Tongue (tissue), 2 donors: ENCODE data around the gene TUG1. TPM values are rescaled to one million over a fixed set of nuclear protein-coding genes. Genes with fewer than 3 reads are reported as not detected.

Source experiments
- DNase-seq: peaks from one replicate; pipeline ENCODE4 v3.0.0-alpha.2; 2015
- total RNA-seq: library from RNA; depleted of rRNA; stranded (reverse); fragments of >200 nt; gene quantifications from one replicate; pipeline ENCODE4 v1.2.3, GENCODE V29; 2014

The TUG1 gene
- total RNA-seq, 1 donor from 2014 or later, result 85.9 TPM

GRCh38 chr22:30947816-30948454, 21.1 kb upstream of the TUG1 start:
- peak; percentile 81 for DNase-seq

DNA sequence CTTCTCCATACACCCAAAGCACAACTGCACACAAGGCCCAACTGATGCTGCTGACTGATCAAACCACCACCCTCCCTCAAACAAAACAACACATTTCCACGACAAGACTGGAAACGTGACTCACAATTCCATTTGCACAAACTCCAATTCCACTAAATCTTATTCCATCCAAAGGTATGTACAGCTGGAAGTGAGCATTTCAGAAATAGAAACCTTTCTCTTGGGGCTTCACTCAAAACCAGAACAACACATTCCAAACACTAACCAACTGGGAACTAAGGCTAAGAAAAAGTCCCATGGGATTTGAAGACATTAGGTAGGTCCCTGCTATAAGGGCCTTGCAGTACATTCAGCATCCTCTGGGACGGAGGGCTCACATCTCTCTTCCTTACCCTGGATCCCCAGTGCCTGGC, 20.1 kb upstream of the TUG1 start:
- no peak for DNase-seq

DNA sequence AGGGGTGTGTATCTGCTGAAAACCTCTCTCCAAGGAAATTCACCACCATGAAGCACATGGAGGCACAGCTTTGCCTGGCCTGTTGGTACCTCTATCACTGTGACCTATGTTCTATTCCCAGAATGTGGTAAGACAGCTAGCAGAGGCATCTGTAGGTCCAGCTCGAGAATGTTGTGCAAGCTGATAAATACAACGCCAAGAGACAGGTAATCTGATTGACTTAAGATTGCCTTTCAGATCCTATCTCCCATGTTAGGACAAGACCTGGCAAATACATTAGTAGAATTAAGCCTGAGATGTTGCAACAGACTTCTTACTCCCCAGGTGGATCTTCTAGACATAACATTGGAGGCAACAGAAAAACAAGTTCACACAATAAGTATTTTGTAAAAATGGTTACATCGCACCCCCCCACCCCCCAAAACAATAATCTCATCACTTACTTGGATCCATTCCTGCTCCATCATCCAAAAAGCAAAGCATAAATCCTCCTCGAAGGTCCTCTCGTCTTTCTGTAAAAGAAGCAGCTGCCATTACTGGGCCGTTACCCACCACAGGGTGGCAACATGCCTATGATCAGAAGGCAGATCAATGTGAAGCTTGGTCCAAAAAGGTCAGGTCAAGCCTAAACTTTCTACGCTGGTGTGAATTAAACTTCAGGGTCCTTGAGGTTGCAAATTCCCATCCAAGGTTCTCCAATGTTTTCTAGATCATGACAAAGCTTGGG, 19.0 kb upstream of the TUG1 start:
- no peak for DNase-seq

- peak; percentile 18 for DNase-seq
Measured at GRCh38 chr22:30953206-30953605, 15.9 kb upstream of the TUG1 start.

GRCh38 chr22:30955153-30955552, 13.9 kb upstream of the TUG1 start:
- no peak for DNase-seq

GRCh38 chr22:30964858-30965257, 4.2 kb upstream of the TUG1 start:
- no peak for DNase-seq

- DNase-seq, result no peak
Measured at GRCh38 chr22:30968015-30968923, 796 bp upstream of the TUG1 start, which contains the start of gene MORC2. MORC2 (minus strand) TSS chr22:30968774; CDS start chr22:30967889, 885 bp downstream.

DNA sequence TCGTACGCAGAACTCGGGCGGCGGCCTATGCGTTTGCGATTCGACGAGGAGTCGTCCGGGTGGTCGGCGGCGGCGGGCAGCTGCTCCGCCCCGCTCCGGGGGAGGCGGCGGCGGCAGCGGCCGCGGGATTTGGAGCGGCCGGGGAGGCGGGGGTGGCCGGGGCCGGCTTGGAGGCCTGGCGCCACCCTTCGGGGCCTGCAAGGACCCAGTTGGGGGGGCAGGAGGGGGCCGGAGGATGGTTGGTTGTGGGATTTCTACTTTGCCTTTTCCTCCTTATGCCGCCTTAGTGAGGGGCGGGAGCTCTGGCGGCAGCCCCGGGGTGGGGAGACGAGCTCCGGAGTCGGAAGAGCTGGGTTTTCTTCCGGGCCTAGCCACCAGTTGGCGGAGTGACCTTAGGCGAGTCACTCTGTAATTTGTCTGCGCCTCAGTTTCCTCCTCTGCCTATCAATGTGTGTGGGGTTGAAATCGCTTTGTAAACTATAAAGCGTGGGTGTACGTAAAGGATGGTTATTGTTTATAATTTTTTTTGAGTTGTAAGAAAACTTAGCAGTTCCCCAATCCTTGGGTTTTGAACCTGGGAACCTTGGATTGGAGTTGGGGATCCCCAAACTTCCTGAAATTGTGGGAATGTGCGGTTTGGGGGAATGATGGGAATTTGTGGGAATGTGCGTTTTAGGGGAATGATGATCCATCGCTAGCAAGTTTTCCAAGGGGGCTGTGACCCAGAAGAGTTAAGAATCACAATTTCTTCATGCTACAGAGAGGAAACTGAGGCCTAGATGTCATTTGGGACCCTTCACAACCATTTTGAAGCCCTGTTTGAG, 679 bp downstream of the TUG1 start:
- peak; percentile 54 for DNase-seq

GRCh38 chr22:30970356-30970746, 1.3 kb downstream of the TUG1 start:
- no peak for DNase-seq

DNA sequence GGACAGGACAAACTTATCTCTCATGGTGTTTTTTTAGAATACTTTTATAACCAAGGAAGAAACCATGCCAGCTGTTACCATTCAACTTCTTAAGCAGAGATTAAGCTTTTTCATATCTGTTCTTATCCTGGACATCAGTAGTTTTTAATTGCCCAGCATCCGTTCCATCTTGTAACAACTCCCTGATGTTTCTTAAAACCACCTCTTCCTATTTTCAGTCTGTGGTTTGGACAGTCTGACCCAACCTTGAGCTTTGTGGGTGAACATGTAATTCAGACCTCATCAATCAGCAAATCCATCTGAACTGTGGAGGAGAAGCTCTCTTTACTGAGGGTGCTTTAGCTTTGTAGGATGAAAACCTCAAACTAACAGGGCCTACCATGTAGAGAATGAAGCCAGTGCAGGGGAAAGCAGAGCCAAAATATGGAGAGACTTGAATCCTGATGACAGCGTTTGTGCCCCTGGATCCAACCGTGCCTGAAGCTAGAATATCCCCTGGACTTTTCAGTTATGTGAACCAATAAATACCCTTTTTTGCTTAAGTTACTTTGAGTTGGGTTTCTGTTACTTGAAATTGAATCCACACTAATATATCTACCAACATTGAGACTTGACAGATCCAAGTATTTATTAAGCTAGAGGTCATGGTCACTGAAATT, 9.4 kb downstream of the TUG1 start:
- DNase-seq, result no peak

- DNase-seq, result no peak
Measured at GRCh38 chr22:30979932-30980331, 10.9 kb downstream of the TUG1 start.

DNA sequence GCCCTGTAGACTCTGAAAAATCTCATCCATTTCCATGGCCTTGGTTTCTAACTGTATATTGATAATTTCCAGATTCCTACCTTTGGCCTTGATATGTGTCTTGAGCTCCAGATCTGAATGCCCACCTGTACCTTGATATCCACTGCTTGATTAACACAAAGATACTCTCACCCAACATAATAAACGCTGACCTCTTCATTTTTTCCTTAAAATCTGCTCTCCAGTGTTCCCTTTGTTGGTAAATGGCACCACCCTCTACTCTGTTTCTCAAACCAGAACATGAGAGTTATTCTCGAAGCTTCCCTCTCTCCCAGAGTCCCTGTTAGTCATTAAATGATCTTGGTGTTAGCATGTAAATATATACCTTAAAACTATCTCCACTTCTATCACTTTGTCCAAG, 13.4 kb downstream of the TUG1 start:
- DNase-seq, result no peak

GRCh38 chr22:30984317-30984716, 15.3 kb downstream of the TUG1 start:
- no peak for DNase-seq

DNA sequence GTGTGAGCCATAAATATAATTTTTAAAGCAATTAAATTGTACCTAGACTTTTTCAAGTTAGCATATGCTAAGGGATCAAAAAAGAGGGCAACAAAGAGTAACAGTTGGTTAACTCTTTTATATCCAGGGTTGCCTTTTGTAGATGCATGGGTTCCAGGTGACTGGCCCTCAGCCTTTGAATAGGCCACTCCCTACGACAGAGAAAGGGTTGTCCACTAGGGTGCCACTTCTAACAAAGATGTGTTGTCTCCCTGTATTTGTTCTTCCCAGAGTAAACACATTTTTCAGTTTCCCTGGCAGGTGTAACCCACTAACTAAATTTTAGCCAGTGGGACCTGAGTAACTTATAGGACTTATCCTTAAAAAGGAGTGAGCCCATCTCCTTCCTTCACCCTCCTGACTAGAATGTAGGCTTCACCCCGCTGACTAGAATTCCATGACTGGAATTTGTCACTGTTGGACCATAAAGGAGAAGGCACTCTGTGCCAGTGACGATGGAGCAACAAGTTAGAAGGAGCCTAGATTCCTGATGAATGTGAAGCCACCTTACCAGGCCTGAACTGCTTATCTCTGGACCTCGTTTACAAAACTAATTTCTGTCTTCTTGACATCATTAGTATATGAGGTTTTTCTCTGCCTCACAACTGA, 16.6 kb downstream of the TUG1 start:
- DNase-seq, result no peak

GRCh38 chr22:30989474-30989873, 20.4 kb downstream of the TUG1 start:
- DNase-seq, result no peak

DNA sequence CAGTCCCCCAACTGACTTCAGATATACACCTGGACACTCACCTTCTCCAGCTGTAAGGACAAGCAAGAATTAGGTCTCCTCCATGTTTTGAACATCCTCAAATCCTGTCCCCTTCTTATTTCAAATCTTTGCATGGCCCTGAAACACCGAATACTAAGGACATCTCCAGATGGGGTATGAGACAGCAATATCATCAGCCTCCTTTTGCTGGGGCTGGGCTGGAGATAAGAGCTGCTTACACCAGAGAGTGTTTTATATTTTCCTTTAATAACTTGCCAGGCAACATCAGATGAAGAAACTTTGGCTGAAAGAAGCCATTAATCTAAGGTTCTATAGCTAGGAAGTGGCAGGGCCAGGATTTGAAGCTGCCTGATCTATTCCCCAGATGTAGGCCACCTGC, 21.6 kb downstream of the TUG1 start:
- no peak for DNase-seq

GRCh38 chr22:30992565-30992964, 23.5 kb downstream of the TUG1 start:
- no peak for DNase-seq

DNA sequence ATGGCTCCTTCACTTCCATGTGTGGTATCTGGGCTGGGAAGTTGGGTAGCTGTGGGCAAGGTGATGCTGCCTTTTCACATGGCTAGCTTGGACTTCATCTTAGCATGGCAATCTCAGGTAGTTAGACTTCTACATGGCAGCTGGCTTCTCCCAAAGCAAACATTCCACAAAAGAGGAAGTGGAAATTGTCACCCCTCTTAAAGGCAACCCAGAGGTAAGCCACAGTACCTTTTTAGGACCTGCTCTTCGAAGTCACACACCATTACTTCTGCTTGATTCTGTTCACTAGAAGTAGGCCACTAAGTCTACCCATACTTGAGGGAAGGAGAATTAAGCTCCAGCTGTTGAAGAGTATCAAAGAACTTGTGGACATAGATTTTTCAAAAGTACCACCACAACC, 25.9 kb downstream of the TUG1 start:
- no peak for DNase-seq

GRCh38 chr22:30996462-30996861, 27.4 kb downstream of the TUG1 start:
- DNase-seq, result no peak

- DNase-seq, result no peak
Measured at GRCh38 chr22:30998329-30998728, 29.3 kb downstream of the TUG1 start.
